Karpas-422 (cell line): Measurements from ENCODE around the gene CTAGE8. TPM values are rescaled to one million over a fixed set of nuclear protein-coding genes. Genes with fewer than 3 reads are reported as not detected.
"Not testable (repeated sequence)": the region's sequence is repeated elsewhere in the genome, so short reads cannot be mapped to it uniquely, and the experiment has no call there.

Experiments
- DNase-seq: peaks from one replicate; pipeline ENCODE4 v3.0.0-alpha.2; 2015
- H2AFZ ChIP-seq: fragments of 200-600 bp; sonication (generic); 2 replicates; pipeline ENCODE4 v1.6.1; 2014; ENCODE audit warnings: antibody characterized with exemption, low read length, mixed read lengths
- H3K27ac ChIP-seq: fragments of 200-600 bp; sonication (generic); 2 replicates; pipeline ENCODE4 v1.5.1; 2014; ENCODE audit warnings: mild to moderate bottlenecking, low read length, moderate library complexity
- H3K27me3 ChIP-seq: fragments of 200-600 bp; sonication (generic); 2 replicates; pipeline ENCODE4 v1.6.1; 2014; ENCODE audit warnings: low read length, mixed read lengths
- H3K36me3 ChIP-seq: fragments of 200-600 bp; sonication (generic); 2 replicates; pipeline ENCODE4 v1.6.1; 2014; ENCODE audit warnings: low read length, mixed read lengths; ENCODE audit not compliant: insufficient read depth
- H3K4me1 ChIP-seq: fragments of 200-600 bp; sonication (generic); 2 replicates; pipeline ENCODE4 v1.6.1; 2014; ENCODE audit warnings: mild to moderate bottlenecking, low read length, mixed read lengths
- H3K4me2 ChIP-seq: fragments of 200-600 bp; sonication (generic); 2 replicates; pipeline ENCODE4 v1.6.1; 2014; ENCODE audit warnings: low read length, low read depth, mild to moderate bottlenecking; ENCODE audit not compliant: poor library complexity, severe bottlenecking
- H3K4me3 ChIP-seq: fragments of 200-600 bp; sonication (generic); 2 replicates; pipeline ENCODE4 v1.5.1; 2014; ENCODE audit warnings: mild to moderate bottlenecking, antibody characterized with exemption, low read length, mixed read lengths
- H3K79me2 ChIP-seq: fragments of 200-600 bp; sonication (generic); 2 replicates; pipeline ENCODE4 v1.6.1; 2014; ENCODE audit warnings: mild to moderate bottlenecking, low read length, mixed read lengths
- H3K9ac ChIP-seq: fragments of 200-600 bp; sonication (generic); 2 replicates; pipeline ENCODE4 v1.6.0; 2014; ENCODE audit warnings: low read length
- H3K9me2 ChIP-seq: fragments of 200-600 bp; sonication (generic), shearing (Covaris generic); replicated peaks from 2 replicates; pipeline ENCODE4 v1.6.0; 2014; ENCODE audit warnings: mild to moderate bottlenecking, low read length, moderate library complexity; ENCODE audit not compliant: insufficient read depth
- H3K9me3 ChIP-seq: fragments of 300-700, 200-600 bp; sonication (generic); 2 replicates; pipeline ENCODE4 v1.6.1; 2014; ENCODE audit warnings: low read length, mixed read lengths
- H4K20me1 ChIP-seq: fragments of 200-600 bp; sonication (generic); 2 replicates; pipeline ENCODE4 v1.6.1; 2014; ENCODE audit warnings: mild to moderate bottlenecking, antibody characterized with exemption, low read length, low read depth; ENCODE audit not compliant: insufficient read depth
- total RNA-seq: library from RNA; depleted of rRNA; stranded (reverse); fragments of >200 nt; shearing (Covaris generic); gene quantifications from 2 replicates; pipeline ENCODE4 v1.2.3, GENCODE V29; 2014; ENCODE audit warnings: low replicate concordance

CTAGE8 gene
- total RNA-seq, 1 experiment from 2014 or later = not detected

GRCh38 chr7:144293794-144294499 lies 24.9 kb upstream of the CTAGE8 start:
- H2AFZ ChIP-seq, DNase-seq, H3K4me1 ChIP-seq, H3K9ac ChIP-seq, H4K20me1 ChIP-seq, H3K4me2 ChIP-seq, H3K36me3 ChIP-seq, H3K27me3 ChIP-seq, H3K9me2 ChIP-seq, H3K9me3 ChIP-seq, H3K4me3 ChIP-seq, H3K79me2 ChIP-seq, H3K27ac ChIP-seq: not testable (repeated sequence)

GRCh38 chr7:144292384-144293161 lies 23.5 kb upstream of the CTAGE8 start:
- not testable (repeated sequence) for H3K4me1 ChIP-seq, H3K9ac ChIP-seq, H3K79me2 ChIP-seq, H3K9me2 ChIP-seq, H3K4me2 ChIP-seq, H3K27me3 ChIP-seq, H3K36me3 ChIP-seq, H3K27ac ChIP-seq, H3K4me3 ChIP-seq, H3K9me3 ChIP-seq, H4K20me1 ChIP-seq, H2AFZ ChIP-seq, DNase-seq

- H3K27ac ChIP-seq, H3K36me3 ChIP-seq, H4K20me1 ChIP-seq, H3K27me3 ChIP-seq, H3K9me3 ChIP-seq, H2AFZ ChIP-seq, H3K9me2 ChIP-seq, H3K4me2 ChIP-seq, H3K79me2 ChIP-seq, H3K4me3 ChIP-seq, H3K4me1 ChIP-seq, H3K9ac ChIP-seq: not testable (repeated sequence)
- peak; percentile 33 for DNase-seq
These were observed 22.5 kb upstream of the CTAGE8 start for GRCh38 chr7:144291607-144292006.

GRCh38 chr7:144287171-144287784 lies 18.2 kb upstream of the CTAGE8 start:
- not testable (repeated sequence) for H3K79me2 ChIP-seq

GRCh38 chr7:144283716-144284115 lies 14.6 kb upstream of the CTAGE8 start:
- not testable (repeated sequence) for H3K27ac ChIP-seq, H3K36me3 ChIP-seq, H2AFZ ChIP-seq, H3K9ac ChIP-seq, H3K9me2 ChIP-seq, DNase-seq, H3K4me1 ChIP-seq, H4K20me1 ChIP-seq, H3K4me3 ChIP-seq, H3K27me3 ChIP-seq, H3K4me2 ChIP-seq, H3K79me2 ChIP-seq, H3K9me3 ChIP-seq

More at GRCh38 chr7:144287171-144287784, 18.2 kb upstream of the CTAGE8 start:
- H3K9ac ChIP-seq, H3K4me2 ChIP-seq, H4K20me1 ChIP-seq, H3K36me3 ChIP-seq, H3K4me1 ChIP-seq, H3K9me2 ChIP-seq, H3K27ac ChIP-seq, H3K4me3 ChIP-seq, H3K9me3 ChIP-seq, DNase-seq, H3K27me3 ChIP-seq, H2AFZ ChIP-seq: not testable (repeated sequence)

- H3K27ac ChIP-seq, H3K4me1 ChIP-seq, H3K4me3 ChIP-seq, H3K4me2 ChIP-seq, H3K9me2 ChIP-seq, H2AFZ ChIP-seq, DNase-seq, H3K79me2 ChIP-seq, H3K9ac ChIP-seq, H3K27me3 ChIP-seq, H3K36me3 ChIP-seq, H4K20me1 ChIP-seq, H3K9me3 ChIP-seq: not testable (repeated sequence)
These were observed 13.4 kb upstream of the CTAGE8 start for GRCh38 chr7:144282490-144282889.

- not testable (repeated sequence) for H3K36me3 ChIP-seq, H3K4me3 ChIP-seq
These were observed 12.9 kb upstream of the CTAGE8 start for GRCh38 chr7:144281981-144282380.

GRCh38 chr7:144280010-144280409 lies 10.9 kb upstream of the CTAGE8 start:
- H3K4me1 ChIP-seq, H3K27ac ChIP-seq, H3K27me3 ChIP-seq, H3K4me2 ChIP-seq, H2AFZ ChIP-seq, H3K4me3 ChIP-seq, H3K9ac ChIP-seq, H4K20me1 ChIP-seq, DNase-seq, H3K36me3 ChIP-seq, H3K9me3 ChIP-seq, H3K79me2 ChIP-seq, H3K9me2 ChIP-seq: not testable (repeated sequence)

More at GRCh38 chr7:144281981-144282380, 12.9 kb upstream of the CTAGE8 start:
- DNase-seq, H3K4me1 ChIP-seq, H3K27ac ChIP-seq, H3K4me2 ChIP-seq, H3K27me3 ChIP-seq, H3K9ac ChIP-seq, H4K20me1 ChIP-seq, H3K9me3 ChIP-seq, H3K79me2 ChIP-seq, H3K9me2 ChIP-seq, H2AFZ ChIP-seq: not testable (repeated sequence)
